ENCODE measurements around the gene TOX2.

Gene TOX2

GRCh38 chr20:44005661-44006060 lies 91.0 kb downstream of the TOX2 start:
- no peak for DNase-seq

- no peak for DNase-seq
Measured at GRCh38 chr20:44006126-44006525, 91.5 kb downstream of the TOX2 start.

- no peak for DNase-seq
Measured at GRCh38 chr20:44006578-44006977, 91.9 kb downstream of the TOX2 start.

- no peak for DNase-seq
Measured at GRCh38 chr20:44008806-44009678, 94.4 kb downstream of the TOX2 start.

- no peak for DNase-seq
Measured at GRCh38 chr20:44009679-44009992, 95.0 kb downstream of the TOX2 start.

GRCh38 chr20:44010162-44010704 lies 95.6 kb downstream of the TOX2 start:
- no peak for DNase-seq

- DNase-seq: no peak
Measured at GRCh38 chr20:44011251-44011940, 96.7 kb downstream of the TOX2 start.

- DNase-seq: no peak
Measured at GRCh38 chr20:44012466-44013226, 98.0 kb downstream of the TOX2 start.

GRCh38 chr20:44014807-44015732 lies 100.4 kb downstream of the TOX2 start:
- DNase-seq: no peak

- DNase-seq: no peak
Measured at GRCh38 chr20:44015733-44016103, 101.1 kb downstream of the TOX2 start.

- no peak for DNase-seq
Measured at GRCh38 chr20:44016525-44016924, 101.9 kb downstream of the TOX2 start.

GRCh38 chr20:44017211-44017610 lies 102.6 kb downstream of the TOX2 start:
- DNase-seq: no peak

GRCh38 chr20:44017905-44018258 lies 103.2 kb downstream of the TOX2 start:
- DNase-seq: no peak

- DNase-seq: no peak
Measured at GRCh38 chr20:44018259-44018941, 103.7 kb downstream of the TOX2 start.

- DNase-seq: no peak
Measured at GRCh38 chr20:44018942-44019637, 104.4 kb downstream of the TOX2 start.

GRCh38 chr20:44019638-44020335 lies 105.1 kb downstream of the TOX2 start:
- no peak for DNase-seq

- DNase-seq: no peak
Measured at GRCh38 chr20:44020406-44021148, 105.9 kb downstream of the TOX2 start.

GRCh38 chr20:44021186-44021585 lies 106.5 kb downstream of the TOX2 start:
- DNase-seq: no peak

GRCh38 chr20:44021900-44022299 lies 107.2 kb downstream of the TOX2 start:
- DNase-seq: no peak

- DNase-seq: no peak
Measured at GRCh38 chr20:44022464-44022863, 107.8 kb downstream of the TOX2 start.

Measured in bone marrow (tissue), 2 donors.